GM18517 (cell line): Measurements from ENCODE around the gene NTSR1.

Experiments
- ATAC-seq: cut with Tn5 transposase; IDR thresholded peaks from one replicate; pipeline ENCODE4 v1.9.1; 2021; ENCODE audit warnings: mild to moderate bottlenecking, moderate library complexity; ENCODE audit not compliant: unreplicated experiment

Gene NTSR1

DNA sequence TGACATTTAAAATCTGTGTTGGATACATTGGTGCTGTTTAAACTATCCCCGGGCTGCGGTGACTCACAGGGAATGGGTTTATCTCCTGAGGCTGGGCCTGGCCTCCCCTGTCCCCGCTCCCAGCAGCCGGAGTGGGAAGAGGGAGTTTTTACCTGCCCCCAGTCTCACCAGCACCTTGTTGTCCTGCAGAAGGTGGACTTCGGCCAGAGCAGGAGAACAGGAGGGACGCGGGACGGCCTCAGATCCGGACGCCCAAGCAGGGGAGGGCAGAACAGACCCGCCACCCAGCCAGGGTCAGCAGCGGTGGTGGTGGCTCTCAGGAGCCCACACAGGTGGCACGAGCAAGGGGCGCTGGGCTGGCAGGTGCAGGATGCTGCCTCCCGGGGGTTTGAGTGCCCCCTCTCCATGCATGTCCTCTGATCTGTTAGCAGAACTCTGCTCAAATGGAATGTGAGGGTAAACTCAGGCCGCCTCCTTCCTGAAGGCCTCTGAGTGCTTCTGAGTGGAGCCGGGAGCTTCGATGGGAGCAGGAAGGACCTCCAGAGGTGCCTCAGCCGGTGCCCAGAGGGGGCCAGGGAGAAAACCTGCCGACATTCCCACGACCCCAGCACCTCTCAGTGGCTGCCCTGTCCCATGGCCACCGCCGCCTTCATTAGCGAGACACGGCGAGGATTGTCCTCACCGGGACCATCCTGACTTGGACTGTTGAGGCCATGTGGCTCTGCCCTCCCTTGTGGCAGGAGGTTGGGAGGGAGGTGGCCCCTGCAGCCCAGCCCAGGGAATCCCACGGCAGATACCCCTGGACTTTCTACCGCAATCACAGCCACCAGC, 44.2 kb downstream of the NTSR1 start:
- no peak for ATAC-seq

DNA sequence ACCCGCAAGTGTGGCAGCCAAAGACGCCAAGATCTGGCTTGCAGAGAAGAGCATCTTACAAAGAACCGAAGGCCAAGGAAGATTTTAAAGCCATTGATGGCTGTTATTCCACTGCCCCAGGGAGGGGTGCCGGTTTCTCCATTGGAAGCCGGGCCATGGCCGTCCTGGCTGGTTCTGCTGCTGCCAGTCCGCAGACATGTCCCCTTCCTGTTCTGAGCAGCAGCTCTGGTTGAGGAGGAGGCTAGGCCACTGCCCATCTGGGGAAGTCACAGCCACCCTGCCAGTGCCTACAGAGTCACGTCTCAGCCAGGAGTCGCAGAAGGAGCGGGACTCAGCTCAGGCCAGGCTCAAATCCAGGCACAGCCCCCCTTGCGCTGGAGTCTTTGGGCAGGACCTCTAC, 45.0 kb downstream of the NTSR1 start:
- ATAC-seq = no peak

DNA sequence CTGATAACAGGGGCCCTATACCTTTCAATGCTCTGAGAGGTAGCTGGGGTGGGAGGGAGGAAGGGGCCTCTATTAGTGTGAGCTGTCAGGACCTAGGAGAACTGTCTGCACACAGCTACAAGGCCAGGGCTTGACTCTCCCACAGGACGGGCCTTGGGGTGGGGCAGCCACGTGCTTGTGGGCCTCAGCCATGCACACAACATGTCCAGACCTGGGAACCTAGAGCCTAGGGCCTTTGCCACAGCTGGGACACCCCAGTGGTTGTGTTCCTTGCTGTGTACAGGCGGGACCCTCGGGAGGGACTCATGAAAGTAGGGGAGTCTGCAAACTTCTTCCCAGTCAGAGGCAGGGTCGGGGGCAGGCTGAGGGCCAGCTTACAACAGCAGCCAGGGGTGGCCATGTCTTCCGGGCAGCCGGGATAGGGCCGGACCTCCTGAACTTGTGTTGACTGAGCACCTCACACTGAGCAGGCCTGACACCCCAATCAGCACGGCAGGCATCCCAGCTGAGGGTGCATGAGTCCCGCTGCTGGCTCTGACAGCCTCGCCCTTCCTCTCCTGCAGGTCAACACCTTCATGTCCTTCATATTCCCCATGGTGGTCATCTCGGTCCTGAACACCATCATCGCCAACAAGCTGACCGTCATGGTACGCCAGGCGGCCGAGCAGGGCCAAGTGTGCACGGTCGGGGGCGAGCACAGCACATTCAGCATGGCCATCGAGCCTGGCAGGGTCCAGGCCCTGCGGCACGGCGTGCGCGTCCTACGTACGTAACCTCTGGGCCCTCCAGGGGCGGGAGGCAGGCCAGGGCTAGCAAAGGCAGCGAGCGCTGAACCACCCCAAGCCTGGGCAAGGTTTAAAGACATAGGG, 45.7 kb downstream of the NTSR1 start:
- ATAC-seq = no peak

DNA sequence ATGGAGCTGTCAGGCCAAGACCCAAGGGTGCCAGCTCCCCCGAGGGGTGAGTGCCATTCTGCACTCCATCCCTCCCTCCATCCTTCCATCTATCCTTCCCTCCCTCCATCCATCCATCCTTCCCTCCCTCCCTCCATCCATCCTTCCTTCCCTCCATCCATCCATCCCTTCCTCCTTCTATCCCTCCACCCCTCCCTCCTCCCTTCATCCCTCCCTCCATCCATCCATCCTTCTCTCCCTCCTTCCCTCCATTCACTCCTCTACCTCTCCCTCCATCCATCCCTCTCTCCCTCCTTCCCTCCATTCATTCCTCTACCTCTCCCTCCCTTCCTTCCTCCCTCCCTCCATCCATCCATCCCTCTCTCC, 46.3 kb downstream of the NTSR1 start:
- ATAC-seq = no peak

DNA sequence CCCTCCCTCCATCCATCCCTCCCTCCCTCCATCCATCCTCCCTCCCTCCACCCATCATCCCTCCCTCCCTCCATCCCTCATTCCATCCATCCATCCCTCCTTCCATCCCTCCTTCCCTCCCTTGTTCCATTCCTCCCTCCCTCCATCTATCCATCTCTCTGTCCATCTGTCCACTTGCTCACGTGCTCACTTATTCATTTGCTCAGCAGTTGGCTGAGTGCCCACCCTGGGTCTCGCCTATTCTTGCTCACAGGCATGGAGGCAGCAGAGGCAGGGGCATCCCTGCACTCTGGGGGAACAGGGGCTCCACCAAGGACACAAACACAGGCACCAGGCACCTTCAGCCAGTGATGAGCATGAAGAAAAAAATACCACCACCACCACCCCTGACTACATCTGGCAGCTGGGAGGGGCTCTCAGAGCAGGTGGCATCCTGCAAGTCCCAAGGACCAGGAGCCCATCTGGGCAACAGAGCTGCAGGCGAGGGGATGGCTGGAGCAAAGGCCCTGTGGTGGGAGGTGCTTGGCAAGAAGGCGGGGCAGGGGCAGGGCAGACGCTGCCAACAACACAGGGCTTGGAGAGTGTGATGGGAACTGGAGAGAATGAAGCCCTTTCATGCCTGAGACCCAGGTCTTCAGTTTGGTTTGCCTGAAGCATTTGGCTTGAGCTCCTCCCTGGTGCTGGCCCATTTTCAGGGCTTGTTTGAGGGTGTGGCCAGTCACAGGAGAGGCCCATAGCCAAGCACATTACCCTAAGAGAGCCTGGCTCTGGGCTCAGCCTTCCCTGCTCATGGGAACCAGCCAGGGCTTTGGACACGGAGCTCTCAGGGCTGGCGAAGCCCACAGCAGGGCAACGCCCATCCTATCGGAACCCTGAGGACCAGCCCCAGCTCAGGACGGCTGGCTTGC, 47.4 kb downstream of the NTSR1 start:
- ATAC-seq = no peak

DNA sequence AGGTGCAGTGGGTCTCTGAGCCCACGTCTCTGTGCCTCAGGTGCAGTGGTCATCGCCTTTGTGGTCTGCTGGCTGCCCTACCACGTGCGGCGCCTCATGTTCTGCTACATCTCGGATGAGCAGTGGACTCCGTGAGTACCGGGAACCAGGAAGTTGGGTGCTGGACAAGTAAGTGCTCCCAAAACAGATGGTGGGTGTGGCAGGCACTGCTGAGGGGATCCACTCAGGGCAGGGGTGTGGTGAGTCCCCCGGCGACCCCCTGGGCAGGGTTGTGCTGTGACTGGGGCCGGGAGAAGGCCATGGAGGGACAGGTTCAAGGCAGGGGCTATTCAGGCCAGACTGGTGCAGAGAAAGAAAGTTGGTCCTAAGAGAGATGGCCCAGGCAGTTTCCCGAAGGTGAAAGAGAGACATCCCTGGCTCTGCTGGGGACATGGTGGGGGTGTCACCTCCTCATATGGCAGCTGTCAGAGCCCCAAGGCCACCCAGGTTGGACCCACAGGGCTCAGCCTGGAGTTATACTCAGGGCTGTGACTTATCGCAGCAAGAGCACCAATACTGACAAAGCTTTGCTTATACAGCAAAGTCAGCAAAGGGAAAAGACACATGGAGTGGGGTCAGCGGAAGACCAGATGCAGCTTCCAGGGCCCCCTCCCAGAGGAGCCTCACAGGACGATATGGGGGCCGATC, 49.7 kb downstream of the NTSR1 start:
- no peak for ATAC-seq

DNA sequence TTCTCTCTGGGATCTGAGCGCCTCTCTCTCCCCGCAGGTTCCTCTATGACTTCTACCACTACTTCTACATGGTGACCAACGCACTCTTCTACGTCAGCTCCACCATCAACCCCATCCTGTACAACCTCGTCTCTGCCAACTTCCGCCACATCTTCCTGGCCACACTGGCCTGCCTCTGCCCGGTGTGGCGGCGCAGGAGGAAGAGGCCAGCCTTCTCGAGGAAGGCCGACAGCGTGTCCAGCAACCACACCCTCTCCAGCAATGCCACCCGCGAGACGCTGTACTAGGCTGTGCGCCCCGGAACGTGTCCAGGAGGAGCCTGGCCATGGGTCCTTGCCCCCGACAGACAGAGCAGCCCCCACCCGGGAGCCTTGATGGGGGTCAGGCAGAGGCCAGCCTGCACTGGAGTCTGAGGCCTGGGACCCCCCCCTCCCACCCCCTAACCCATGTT, 51.4 kb downstream of the NTSR1 start:
- ATAC-seq = no peak

DNA sequence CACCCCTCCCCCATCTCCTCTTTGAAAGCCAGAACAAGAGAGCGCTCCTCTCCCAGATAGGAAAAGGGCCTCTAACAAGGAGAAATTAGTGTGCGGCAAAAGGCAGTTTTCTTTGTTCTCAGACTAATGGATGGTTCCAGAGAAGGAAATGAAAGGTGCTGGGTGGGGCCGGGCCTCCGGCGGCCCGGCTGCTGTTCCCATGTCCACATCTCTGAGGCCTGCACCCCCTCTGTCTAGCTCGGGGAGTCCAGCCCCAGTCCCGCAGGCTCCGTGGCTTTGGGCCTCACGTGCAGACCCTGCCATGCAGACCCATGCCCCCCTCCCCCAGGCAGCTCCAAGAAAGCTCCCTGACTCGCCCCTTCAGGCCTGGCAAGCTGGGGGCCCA, 51.8 kb downstream of the NTSR1 start:
- ATAC-seq = no peak

DNA sequence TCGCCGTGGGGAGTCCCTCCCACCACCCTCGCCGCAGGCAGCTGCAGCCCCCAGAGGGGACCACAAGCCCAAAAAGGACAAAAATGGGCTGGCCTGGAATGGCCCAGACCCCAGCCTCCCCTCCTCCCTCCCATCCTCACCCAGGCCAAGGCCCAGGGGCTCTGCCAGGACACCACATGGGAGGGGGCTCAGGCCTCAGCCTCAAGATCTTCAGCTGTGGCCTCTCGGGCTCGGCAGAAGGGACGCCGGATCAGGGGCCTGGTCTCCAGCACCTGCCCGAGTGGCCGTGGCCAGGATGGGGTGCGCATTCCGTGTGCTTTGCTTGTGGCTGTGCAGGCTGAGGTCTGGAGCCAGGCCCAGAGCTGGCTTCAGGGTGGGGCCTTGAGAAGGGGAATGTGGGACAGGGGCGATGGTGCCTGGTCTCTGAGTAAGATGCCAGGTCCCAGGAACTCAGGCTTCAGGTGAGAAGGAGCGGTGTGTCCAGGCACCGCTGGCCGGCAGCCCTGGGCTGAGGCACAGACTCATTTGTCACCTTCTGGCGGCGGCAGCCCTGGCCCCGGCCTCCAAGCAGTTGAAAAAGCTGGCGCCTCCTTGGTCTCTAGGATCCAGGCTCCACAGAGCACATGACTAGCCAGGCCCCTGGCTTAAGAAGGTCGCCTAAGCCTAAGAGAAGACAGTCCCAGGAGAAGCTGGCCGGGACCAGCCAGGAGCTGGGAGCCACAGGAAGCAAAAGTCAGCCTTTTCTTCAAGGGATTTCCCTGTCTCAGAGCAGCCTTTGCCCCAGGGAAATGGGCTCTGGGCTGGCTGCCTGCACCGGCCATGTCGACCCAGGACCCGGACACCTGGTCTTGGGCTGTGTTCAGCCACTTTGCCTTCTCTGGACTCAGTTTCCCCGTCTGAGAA, 52.5 kb downstream of the NTSR1 start:
- ATAC-seq = no peak

DNA sequence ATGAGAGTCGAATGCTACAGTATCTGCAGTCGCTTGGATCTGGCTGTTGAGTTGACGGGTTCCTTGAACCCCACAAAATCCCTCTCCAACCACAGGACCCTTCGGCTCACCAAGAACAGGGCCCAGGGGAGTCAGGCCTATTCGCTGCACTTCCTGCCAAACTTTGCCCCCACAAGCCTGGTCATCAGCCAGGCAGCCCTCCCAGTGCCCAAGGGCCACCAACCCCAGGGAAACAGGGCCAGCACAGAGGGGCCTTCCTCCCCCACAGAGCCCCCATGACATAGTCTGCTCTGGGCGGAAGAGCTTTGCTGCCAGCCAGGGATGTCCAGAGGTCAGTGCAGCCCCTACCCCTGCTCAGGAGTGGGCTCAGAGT, 53.1 kb downstream of the NTSR1 start:
- no peak for ATAC-seq

DNA sequence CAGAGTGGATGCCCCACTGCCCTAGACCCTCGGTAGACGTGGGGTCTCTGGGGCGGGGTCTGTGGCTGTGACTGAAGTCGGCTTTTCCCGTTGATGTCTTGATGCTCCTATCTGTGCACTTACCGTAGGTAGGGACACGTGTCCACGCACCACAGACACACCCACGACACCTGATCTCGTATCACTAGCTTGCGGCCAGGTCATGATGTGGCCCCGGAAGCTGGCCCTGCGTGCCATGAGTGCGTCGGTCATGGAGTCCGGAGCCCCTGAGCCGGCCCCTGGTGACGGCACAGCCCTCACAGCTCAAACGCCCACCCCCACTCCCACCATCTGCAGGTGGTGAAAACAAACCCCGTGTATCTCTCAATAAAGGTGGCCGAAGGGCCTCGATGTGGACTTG, 53.7 kb downstream of the NTSR1 start:
- no peak for ATAC-seq

DNA sequence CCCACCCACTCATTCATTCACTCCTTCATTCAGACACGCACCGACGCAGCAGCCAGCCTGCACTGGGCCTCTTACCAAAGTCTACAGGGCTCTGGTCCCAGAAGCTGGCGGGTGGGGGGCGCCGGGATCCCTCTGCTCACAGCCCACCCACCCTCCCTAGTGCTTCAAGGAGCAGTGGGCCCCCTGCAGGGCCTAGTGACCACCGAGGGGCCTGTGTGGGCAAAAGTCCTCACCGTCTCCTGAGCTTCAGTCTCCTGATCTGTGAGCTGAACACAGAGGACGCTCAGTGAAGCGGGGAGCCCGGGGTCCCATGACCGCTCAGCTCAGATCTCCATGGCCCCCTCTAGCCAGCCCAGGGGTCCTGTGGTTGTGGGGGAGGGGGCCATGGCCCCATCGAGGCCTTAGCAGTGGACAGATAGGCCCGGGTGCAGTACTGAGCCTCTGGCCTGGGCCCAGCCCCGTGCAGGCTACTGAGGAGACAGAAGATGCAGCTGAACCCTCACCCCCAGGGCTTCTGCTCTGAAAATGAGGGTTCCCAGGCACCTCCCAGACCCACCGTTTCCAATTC, 54.2 kb downstream of the NTSR1 start:
- no peak for ATAC-seq

DNA sequence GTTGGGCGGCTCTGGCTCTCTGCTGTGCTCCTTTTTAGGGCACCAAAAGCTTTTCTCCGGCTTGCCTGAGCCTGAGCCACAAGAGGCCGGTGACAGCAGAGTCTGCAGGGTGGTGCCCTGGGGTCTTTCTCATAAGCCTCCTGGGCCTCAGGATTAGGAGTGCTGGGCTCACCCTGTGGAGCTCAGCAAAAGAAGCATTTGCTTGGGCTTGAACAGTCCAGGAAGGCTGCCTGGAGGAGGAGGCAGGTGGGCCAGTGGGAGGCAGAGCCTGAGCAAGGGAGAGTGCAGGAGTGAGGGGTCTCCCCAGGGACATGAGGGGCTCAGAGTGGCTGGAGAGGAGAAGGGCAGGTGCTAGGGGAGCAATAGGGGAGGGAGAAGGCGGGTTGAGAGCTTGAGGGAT, 54.8 kb downstream of the NTSR1 start:
- no peak for ATAC-seq

DNA sequence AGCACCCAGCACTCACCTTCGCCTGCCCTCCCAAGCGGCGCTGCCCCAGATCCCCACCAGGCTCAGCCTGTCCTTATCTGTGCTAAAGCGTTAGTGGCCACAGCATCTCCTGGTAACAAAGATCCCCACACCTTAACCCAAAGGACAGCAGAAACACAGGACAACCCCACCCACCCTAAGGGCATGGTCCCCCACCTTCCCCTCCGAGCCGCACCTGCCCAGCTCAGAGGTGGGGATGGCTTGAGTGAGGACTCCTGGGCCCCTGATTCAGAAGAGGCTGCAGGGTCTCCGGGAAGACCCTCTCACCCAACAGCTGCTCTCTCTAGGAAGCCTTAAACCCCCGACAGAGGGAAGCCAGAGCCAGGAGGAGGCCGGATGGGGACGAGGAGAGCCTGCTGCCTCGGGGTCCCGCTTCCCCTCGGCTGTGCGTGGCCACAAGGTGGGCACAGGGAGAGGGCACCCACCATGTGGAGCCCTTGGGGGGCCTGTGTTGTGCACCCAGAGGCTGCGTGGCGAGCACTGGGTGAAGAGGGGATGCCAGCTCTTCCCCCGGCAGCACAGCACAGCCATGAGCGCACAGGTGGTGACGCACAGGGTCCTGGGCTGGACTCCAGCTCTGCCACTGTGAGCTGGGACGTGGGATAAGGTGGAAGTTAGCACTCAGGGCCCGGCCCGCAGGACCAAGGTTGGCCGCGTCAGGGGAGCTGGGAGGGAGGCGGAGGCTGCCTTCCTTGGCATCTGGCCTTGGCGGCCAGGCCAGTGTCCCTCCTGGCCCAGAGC, 55.7 kb downstream of the NTSR1 start:
- ATAC-seq = no peak

DNA sequence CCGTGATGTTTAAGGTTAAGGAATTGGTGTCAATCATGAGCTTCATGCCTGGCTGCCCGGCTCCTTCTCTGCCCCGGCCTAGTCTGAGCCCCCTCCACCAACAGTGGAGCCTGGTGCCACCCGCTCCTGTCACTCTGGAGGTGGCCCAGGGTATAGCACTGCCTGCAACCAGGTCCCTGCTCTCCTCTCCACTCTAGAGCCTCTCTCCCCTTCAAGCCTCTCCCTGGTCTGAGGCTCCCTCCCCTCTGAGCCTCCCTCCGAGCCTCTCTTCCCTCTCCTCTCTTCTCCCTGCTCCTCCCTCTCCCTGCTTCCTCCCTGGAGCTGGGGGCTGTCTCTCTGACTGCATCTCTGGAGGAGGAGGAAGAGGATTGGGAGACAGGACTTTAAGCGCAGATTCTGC, 56.4 kb downstream of the NTSR1 start:
- ATAC-seq = no peak

DNA sequence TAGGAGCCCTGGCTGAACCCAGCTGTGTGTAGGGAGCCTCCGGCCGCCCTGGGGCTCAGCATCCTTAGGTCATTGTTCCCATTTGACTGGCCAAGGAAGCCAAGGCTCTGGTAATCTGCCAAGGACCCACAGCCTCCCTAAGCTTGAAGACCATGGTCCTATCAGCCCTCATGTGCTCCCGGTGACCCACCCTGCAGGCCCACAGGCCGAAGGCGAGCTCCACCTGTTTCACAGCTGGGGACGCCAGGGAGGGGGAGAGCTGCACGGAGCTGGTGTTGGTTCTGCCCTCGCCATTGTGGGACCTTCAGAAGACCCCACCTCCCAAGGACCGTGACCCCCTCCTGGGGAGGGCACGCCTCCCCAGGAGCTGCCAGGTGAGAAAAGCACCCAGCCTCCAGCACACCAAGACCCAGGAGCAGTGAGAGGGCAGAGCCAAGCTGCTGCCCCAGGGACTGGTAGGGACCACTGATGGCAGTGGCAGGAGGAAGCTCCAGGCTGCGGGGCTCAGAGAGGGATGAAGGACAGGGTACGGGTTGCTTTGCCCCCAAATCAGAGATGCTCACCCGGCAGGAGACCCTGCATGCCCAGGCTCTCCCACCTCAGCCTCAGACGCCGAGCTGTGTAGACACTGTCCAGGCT, 56.9 kb downstream of the NTSR1 start:
- ATAC-seq = no peak

DNA sequence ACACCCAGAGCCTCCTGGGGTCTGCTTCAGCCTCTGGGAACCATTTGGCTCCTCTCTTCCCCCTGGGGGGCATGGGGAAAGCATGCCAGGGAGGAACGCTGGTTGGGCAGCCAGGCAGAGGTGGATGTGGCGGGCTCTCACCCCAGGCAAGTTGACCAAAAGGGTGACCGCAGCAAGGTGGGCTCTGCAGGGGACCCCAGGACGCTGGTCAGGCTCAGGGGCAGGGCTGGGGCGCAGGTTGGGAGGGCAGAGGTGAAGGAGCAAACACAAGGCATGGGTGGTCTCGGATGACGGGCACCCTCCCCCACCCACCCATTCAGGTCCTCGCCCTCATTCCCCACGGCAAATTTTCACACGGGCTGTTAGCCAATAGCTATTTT, 57.4 kb downstream of the NTSR1 start:
- ATAC-seq = no peak

DNA sequence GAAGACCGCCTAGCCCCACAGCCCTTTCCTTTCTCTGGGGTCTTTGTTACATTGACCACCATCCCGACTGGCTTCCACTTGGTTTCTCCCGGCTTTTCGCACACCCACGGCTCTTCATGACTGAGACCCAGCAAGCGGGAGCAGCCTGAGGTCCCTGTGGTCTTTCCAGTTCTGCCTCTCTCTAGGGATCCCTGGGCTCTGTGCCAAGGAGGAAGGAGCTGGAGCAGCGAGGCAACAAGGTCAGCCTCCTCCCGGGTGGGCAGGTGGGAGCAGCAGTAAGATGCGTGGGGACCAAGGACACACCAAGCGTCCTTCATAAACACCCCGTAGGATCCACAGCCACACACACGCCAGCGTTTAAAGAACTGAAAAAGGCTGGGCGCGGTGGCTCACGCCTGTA, 58.1 kb downstream of the NTSR1 start:
- ATAC-seq = no peak
